SU-DHL-6 (cell line): Measurements from ENCODE around the gene OGDHL.
"Not testable (repeated sequence)": the region's sequence is repeated elsewhere in the genome, so short reads cannot be mapped to it uniquely, and the experiment has no call there.

Experiments
- H2AFZ ChIP-seq: fragments of 200-600 bp; sonication (generic); 2 replicates; pipeline ENCODE4 v1.6.1; 2014; ENCODE audit warnings: low read depth, mild to moderate bottlenecking, moderate library complexity, mixed read lengths, antibody characterized with exemption, low read length; ENCODE audit not compliant: severe bottlenecking
- H3F3A ChIP-seq: fragments of 200-600 bp; shearing (Covaris generic); 2 replicates; pipeline ENCODE4 v1.6.0; 2016; ENCODE audit warnings: antibody characterized with exemption, mild to moderate bottlenecking; ENCODE audit not compliant: insufficient read depth
- H3K27ac ChIP-seq: fragments of 200-600 bp; sonication (generic); 2 replicates; pipeline ENCODE4 v1.5.1; 2016; ENCODE audit warnings: low read depth, mild to moderate bottlenecking, low read length, moderate library complexity, mixed read lengths
- H3K27me3 ChIP-seq: fragments of 200-600 bp; sonication (generic), shearing (Covaris generic); 2 replicates; pipeline ENCODE4 v1.6.0; 2014; ENCODE audit warnings: mild to moderate bottlenecking, low read length
- H3K36me3 ChIP-seq: fragments of 200-600 bp; sonication (generic); 2 replicates; pipeline ENCODE4 v1.6.1; 2014; ENCODE audit warnings: mild to moderate bottlenecking, low read length, mixed read lengths
- H3K4me2 ChIP-seq: fragments of 300-600, 200-600 bp; shearing (Covaris generic), sonication (generic); 2 replicates; pipeline ENCODE4 v1.6.0; 2014; ENCODE audit warnings: low read length, low read depth, mild to moderate bottlenecking; ENCODE audit not compliant: poor library complexity, severe bottlenecking
- H3K4me3 ChIP-seq: fragments of 200-600 bp; sonication (generic); 2 replicates; pipeline ENCODE4 v1.5.1; 2014; ENCODE audit warnings: antibody characterized with exemption, low read length, mild to moderate bottlenecking, mixed read lengths; ENCODE audit not compliant: insufficient read depth, poor library complexity, severe bottlenecking
- H3K79me2 ChIP-seq: fragments of 200-600 bp; sonication (generic); 2 replicates; pipeline ENCODE4 v1.6.1; 2014; ENCODE audit warnings: mild to moderate bottlenecking, low read length, moderate library complexity; ENCODE audit not compliant: insufficient read depth
- H3K9ac ChIP-seq: fragments of 200-600 bp; sonication (generic); 2 replicates; pipeline ENCODE4 v1.7.0; 2014; ENCODE audit warnings: mild to moderate bottlenecking, low read length
- H3K9me2 ChIP-seq: fragments of 200-600 bp; sonication (generic); replicated peaks from 2 replicates; pipeline ENCODE4 v1.6.1; 2014; ENCODE audit warnings: low read length; ENCODE audit not compliant: insufficient read depth
- H3K9me3 ChIP-seq: fragments of 200-600 bp; sonication (generic); 2 replicates; pipeline ENCODE4 v1.6.1; 2014; ENCODE audit warnings: low read length, mixed read lengths; ENCODE audit not compliant: insufficient read depth
- H4K20me1 ChIP-seq: fragments of 200-600 bp; sonication (generic); 2 replicates; pipeline ENCODE4 v1.6.1; 2014; ENCODE audit warnings: low read depth, mild to moderate bottlenecking, antibody characterized with exemption, low read length, moderate library complexity, mixed read lengths
- CTCF ChIP-seq: fragments of 200-600 bp; sonication (generic); IDR thresholded peaks from one replicate; pipeline ENCODE4 v1.5.1; 2017; ENCODE audit warnings: antibody characterized with exemption, mild to moderate bottlenecking, low read length, moderate library complexity; ENCODE audit not compliant: insufficient read depth, poor library complexity, severe bottlenecking
- EZH2phosphoT487 ChIP-seq: fragments of 200-600 bp; sonication (generic), shearing (Covaris generic); conservative IDR thresholded peaks from 2 replicates; pipeline ENCODE4 v1.6.1; 2018; ENCODE audit warnings: mild to moderate bottlenecking, antibody characterized with exemption, low read length, moderate library complexity, mixed read lengths

The OGDHL gene

GRCh38 chr10:49758249-49758930, 3.7 kb downstream of the OGDHL start:
- H2AFZ ChIP-seq: no peak overlapping the region
- H3K79me2 ChIP-seq: no peaks in the 10 kb centered on the region
- no peak overlapping the region for H3K9ac ChIP-seq

GRCh38 chr10:49756641-49757040, 5.5 kb downstream of the OGDHL start:
- no peaks in the 10 kb centered on the region for H4K20me1 ChIP-seq
- H3K79me2 ChIP-seq: no peaks in the 10 kb centered on the region
- TF ChIP-seq CTCF: no peak
- no peak for TF ChIP-seq EZH2phosphoT487
- no peak overlapping the region for H3K4me3 ChIP-seq
- no peaks in the 10 kb centered on the region for H3K27me3 ChIP-seq
- no peak overlapping the region for H3K9ac ChIP-seq
- H3K27ac ChIP-seq: no peak overlapping the region
- no peak overlapping the region for H3K4me2 ChIP-seq
- no peaks in the 10 kb centered on the region for H3K9me3 ChIP-seq
- H3K9me2 ChIP-seq: no peaks in the 10 kb centered on the region
- H3K36me3 ChIP-seq: no peaks in the 10 kb centered on the region
- no peak overlapping the region for H2AFZ ChIP-seq
- no peaks in the 10 kb centered on the region for H3F3A ChIP-seq

More at GRCh38 chr10:49758249-49758930, 3.7 kb downstream of the OGDHL start:
- TF ChIP-seq CTCF (no peak), EZH2phosphoT487 (no peak)
- Histone ChIP-seq H3K27me3 (no peaks in the 10 kb centered on the region), H3K36me3 (no peaks in the 10 kb centered on the region), H3K9me3 (no peaks in the 10 kb centered on the region), H3K9me2 (no peaks in the 10 kb centered on the region), H3K4me3 (no peak overlapping the region), H3K4me2 (no peak overlapping the region), H3F3A (no peaks in the 10 kb centered on the region), H4K20me1 (no peaks in the 10 kb centered on the region), H3K27ac (no peak overlapping the region)

GRCh38 chr10:49756031-49756430, 6.1 kb downstream of the OGDHL start:
- Histone ChIP-seq H3F3A (no peaks in the 10 kb centered on the region), H3K79me2 (no peaks in the 10 kb centered on the region), H3K27ac (no peak overlapping the region), H2AFZ (no peak overlapping the region), H3K36me3 (no peaks in the 10 kb centered on the region), H4K20me1 (no peaks in the 10 kb centered on the region), H3K9me2 (no peaks in the 10 kb centered on the region), H3K9me3 (no peaks in the 10 kb centered on the region), H3K4me2 (no peak overlapping the region), H3K27me3 (no peaks in the 10 kb centered on the region), H3K9ac (no peak overlapping the region), H3K4me3 (no peak overlapping the region)
- no peak for TF ChIP-seq EZH2phosphoT487

GRCh38 chr10:49754951-49755350, 7.2 kb downstream of the OGDHL start:
- not testable (repeated sequence) for H3K9me3 ChIP-seq, H2AFZ ChIP-seq, H3K4me2 ChIP-seq, H3K27ac ChIP-seq, H4K20me1 ChIP-seq, H3K9me2 ChIP-seq, H3K36me3 ChIP-seq, H3K9ac ChIP-seq, H3F3A ChIP-seq, H3K79me2 ChIP-seq, H3K4me3 ChIP-seq, H3K27me3 ChIP-seq
